Measurements from ENCODE around the gene NTM.

Gene NTM

GRCh38 chr11:131857246-131857645 is 486.8 kb downstream of the NTM start:
- DNase-seq (ENCODE audit: low read depth, low spot score), result no peak
- H3K36me3 ChIP-seq (ENCODE audit: insufficient read depth, low read length), result no peaks in the 10 kb centered on the region
- H3K27ac ChIP-seq, result no peak overlapping the region
- H3K9ac ChIP-seq (ENCODE audit: insufficient read length), result no peak overlapping the region
- no peak for TF ChIP-seq FOXP2 (optimal IDR thresholded peaks at IDR 0.05; ENCODE audit: control extremely low read depth, extremely low read length, insufficient read depth)
- no peak for TF ChIP-seq POLR2AphosphoS5 (IDR thresholded peaks at IDR 0.05; ENCODE audit: borderline replicate concordance, low read depth, low read length)
- no peak for TF ChIP-seq EZH2 (IDR thresholded peaks at IDR 0.05)
- no peaks in the 10 kb centered on the region for H3K9me3 ChIP-seq (ENCODE audit: low read depth, low read length)
- no peak overlapping the region for H3K4me3 ChIP-seq

GRCh38 chr11:131858505-131858904 is 488.1 kb downstream of the NTM start:
- H3K9ac ChIP-seq (ENCODE audit: insufficient read length), result no peak overlapping the region
- no peak for DNase-seq (ENCODE audit: low read depth, low spot score)
- H3K4me3 ChIP-seq, result no peak overlapping the region
- H3K36me3 ChIP-seq (ENCODE audit: insufficient read depth, low read length), result no peaks in the 10 kb centered on the region
- no peak for TF ChIP-seq EZH2 (IDR thresholded peaks at IDR 0.05)
- no peak for TF ChIP-seq POLR2AphosphoS5 (IDR thresholded peaks at IDR 0.05; ENCODE audit: borderline replicate concordance, low read depth, low read length)
- TF ChIP-seq FOXP2 (optimal IDR thresholded peaks at IDR 0.05; ENCODE audit: control extremely low read depth, extremely low read length, insufficient read depth), result no peak
- H3K9me3 ChIP-seq (ENCODE audit: low read depth, low read length), result no peaks in the 10 kb centered on the region
- no peak overlapping the region for H3K27ac ChIP-seq

DNA sequence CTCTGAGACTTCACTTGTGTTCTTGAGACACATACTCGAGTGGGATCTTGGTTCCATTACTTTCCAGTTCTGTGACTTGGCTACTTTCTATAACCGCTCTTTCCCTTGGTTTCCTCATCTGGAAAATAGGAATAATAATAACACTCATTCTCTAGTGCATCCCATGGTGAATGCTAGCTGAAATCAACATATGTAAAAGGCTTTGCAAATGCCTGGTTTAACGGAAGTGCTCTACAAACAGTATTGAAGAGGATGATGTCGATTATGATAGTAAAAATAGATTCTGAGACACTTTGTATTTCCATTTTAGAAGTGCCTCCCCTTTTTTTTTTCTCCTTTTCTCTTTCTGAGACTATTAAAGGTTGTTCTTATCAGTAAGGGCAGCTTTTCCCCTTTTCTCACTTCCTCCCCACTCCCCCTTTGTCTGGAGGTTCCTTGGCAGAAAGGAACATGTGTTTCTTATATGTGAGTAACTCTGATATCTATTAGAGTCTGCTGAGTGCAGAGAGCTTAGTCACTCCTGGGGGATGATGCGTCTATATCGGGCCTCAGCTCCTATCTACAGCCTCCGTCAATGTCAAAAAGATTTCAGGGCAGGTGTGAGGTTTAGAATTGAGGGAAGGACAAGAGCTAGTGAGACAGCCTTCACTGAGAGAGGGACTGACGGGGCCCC is 489.3 kb downstream of the NTM start:
- Histone ChIP-seq H3K9me3 (ENCODE audit: low read depth, low read length) (no peaks in the 10 kb centered on the region), H3K4me3 (no peak overlapping the region), H3K27ac (no peak overlapping the region), H3K36me3 (ENCODE audit: insufficient read depth, low read length) (no peaks in the 10 kb centered on the region), H3K9ac (ENCODE audit: insufficient read length) (no peak overlapping the region)
- no peak for DNase-seq (ENCODE audit: low read depth, low spot score)
- no peak for TF ChIP-seq EZH2 (IDR thresholded peaks at IDR 0.05)
- TF ChIP-seq POLR2AphosphoS5 (IDR thresholded peaks at IDR 0.05; ENCODE audit: borderline replicate concordance, low read depth, low read length), result no peak
- TF ChIP-seq FOXP2 (optimal IDR thresholded peaks at IDR 0.05; ENCODE audit: control extremely low read depth, extremely low read length, insufficient read depth), result no peak

- DNase-seq (ENCODE audit: low read depth, low spot score), result no peak
- H3K27ac ChIP-seq, result no peak overlapping the region
- H3K36me3 ChIP-seq (ENCODE audit: insufficient read depth, low read length), result no peaks in the 10 kb centered on the region
- no peak overlapping the region for H3K9ac ChIP-seq (ENCODE audit: insufficient read length)
- H3K4me3 ChIP-seq, result no peak overlapping the region
- H3K9me3 ChIP-seq (ENCODE audit: low read depth, low read length), result no peaks in the 10 kb centered on the region
- no peak for TF ChIP-seq FOXP2 (optimal IDR thresholded peaks at IDR 0.05; ENCODE audit: control extremely low read depth, extremely low read length, insufficient read depth)
- no peak for TF ChIP-seq POLR2AphosphoS5 (IDR thresholded peaks at IDR 0.05; ENCODE audit: borderline replicate concordance, low read depth, low read length)
Measured at GRCh38 chr11:131864228-131864627, 493.8 kb downstream of the NTM start.

GRCh38 chr11:131865860-131866259 is 495.4 kb downstream of the NTM start:
- TF ChIP-seq POLR2AphosphoS5 (IDR thresholded peaks at IDR 0.05; ENCODE audit: borderline replicate concordance, low read depth, low read length) (no peak), FOXP2 (optimal IDR thresholded peaks at IDR 0.05; ENCODE audit: control extremely low read depth, extremely low read length, insufficient read depth) (no peak), EZH2 (IDR thresholded peaks at IDR 0.05) (no peak)
- Histone ChIP-seq H3K9ac (ENCODE audit: insufficient read length) (no peak overlapping the region), H3K27ac (no peak overlapping the region), H3K36me3 (ENCODE audit: insufficient read depth, low read length) (no peaks in the 10 kb centered on the region), H3K4me3 (no peak overlapping the region), H3K9me3 (ENCODE audit: low read depth, low read length) (no peaks in the 10 kb centered on the region)
- DNase-seq (ENCODE audit: low read depth, low spot score), result no peak

- TF ChIP-seq POLR2AphosphoS5 (IDR thresholded peaks at IDR 0.05; ENCODE audit: borderline replicate concordance, low read depth, low read length), result no peak
- no peak for TF ChIP-seq FOXP2 (optimal IDR thresholded peaks at IDR 0.05; ENCODE audit: control extremely low read depth, extremely low read length, insufficient read depth)
- TF ChIP-seq EZH2 (IDR thresholded peaks at IDR 0.05), result no peak
- H3K4me3 ChIP-seq, result no peak overlapping the region
- no peak for DNase-seq (ENCODE audit: low read depth, low spot score)
- H3K9me3 ChIP-seq (ENCODE audit: low read depth, low read length), result no peaks in the 10 kb centered on the region
- no peak overlapping the region for H3K9ac ChIP-seq (ENCODE audit: insufficient read length)
- no peaks in the 10 kb centered on the region for H3K36me3 ChIP-seq (ENCODE audit: insufficient read depth, low read length)
- H3K27ac ChIP-seq, result no peak overlapping the region
Measured at GRCh38 chr11:131866535-131867400, 496.4 kb downstream of the NTM start.

DNA sequence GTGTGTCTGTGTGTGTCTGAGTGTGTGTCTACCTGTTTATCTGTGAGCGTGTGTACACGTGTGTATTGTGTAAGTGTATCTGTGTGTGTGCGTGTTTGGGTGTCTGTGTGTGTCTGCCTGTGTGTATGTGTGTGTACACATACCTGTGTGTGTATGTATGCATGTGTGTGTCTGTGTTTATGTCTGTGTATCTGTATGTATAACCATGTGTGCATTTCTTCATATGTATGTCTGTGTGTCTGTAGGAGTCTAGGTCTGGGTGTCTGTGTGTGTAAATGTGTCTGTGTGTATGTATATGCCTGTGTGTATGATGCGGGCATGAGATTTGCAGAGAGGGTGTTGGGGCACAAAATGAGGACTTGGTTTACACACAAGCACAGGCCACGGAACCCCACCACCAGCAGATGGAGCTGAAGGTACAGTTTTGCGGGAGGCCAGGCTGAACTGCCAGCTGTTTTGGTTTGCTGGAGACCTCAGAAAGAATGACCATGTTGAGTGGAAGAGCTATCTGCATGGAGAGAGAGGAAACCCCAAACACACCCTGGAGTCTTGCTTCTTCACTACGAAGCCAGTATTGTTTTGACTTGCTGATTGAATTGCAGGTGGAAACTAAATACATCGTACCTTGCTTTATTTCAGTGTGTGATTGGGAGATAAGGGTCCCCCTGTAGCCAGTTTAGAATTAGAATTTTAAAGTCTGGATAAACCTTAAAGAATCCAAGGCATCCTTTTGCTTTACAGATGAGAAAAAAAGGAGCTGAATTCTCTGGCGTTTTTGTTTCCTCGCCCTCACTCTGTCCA is 497.2 kb downstream of the NTM start:
- peak; percentile 16 for DNase-seq (ENCODE audit: low read depth, low spot score)
- H3K27ac ChIP-seq, result no peak overlapping the region
- TF ChIP-seq EZH2 (IDR thresholded peaks at IDR 0.05), result no peak
- TF ChIP-seq FOXP2 (optimal IDR thresholded peaks at IDR 0.05; ENCODE audit: control extremely low read depth, extremely low read length, insufficient read depth), result no peak
- no peak for TF ChIP-seq POLR2AphosphoS5 (IDR thresholded peaks at IDR 0.05; ENCODE audit: borderline replicate concordance, low read depth, low read length)

More for the DNA sequence above, 497.2 kb downstream of the NTM start:
- Histone ChIP-seq H3K9me3 (ENCODE audit: low read depth, low read length) (no peaks in the 10 kb centered on the region), H3K4me3 (no peak overlapping the region), H3K36me3 (ENCODE audit: insufficient read depth, low read length) (no peaks in the 10 kb centered on the region), H3K9ac (ENCODE audit: insufficient read length) (no peak overlapping the region)
